IMR-90 (cell line): ENCODE measurements around the gene SIGLECL1. TPM values are rescaled to one million over a fixed set of nuclear protein-coding genes. Genes with fewer than 3 reads are reported as not detected.

ENCODE experiments used
- ATAC-seq: fragments of 200-7000 bp; cut with Tn5 transposase; 2 replicates; pipeline ENCODE4 v1.9.1; 2020; ENCODE audit warnings: low read depth, mild to moderate bottlenecking, moderate library complexity
- BruUV-seq: library from RNA; stranded (reverse); fragments of 400-500 nt; replicated peaks from 2 replicates; lab custom pipeline; 2021; lab: Mats Ljungman, UMichigan
- CTCF ChIA-PET: fragments of 300-600 bp; formaldehyde crosslinking; extraction: SDS; loops from one replicate; lab custom pipeline; 2021; ENCODE audit warnings: antibody characterized with exemption; lab: Yijun Ruan, JAX
- POLR2A ChIA-PET: fragments of 300-600 bp; sonication (Branson Sonifier 250); formaldehyde crosslinking; loops from one replicate; lab custom pipeline; 2022; ENCODE audit warnings: antibody characterized with exemption; ENCODE audit not compliant: unreplicated experiment; lab: Charles Lee
- DNase-seq: peaks from one replicate; pipeline ENCODE4 v3.0.0; 2013
- H2AFZ ChIP-seq: replicated peaks from 2 replicates; pipeline ENCODE3; 2013; ENCODE audit warnings: low read length, mild to moderate bottlenecking; ENCODE audit not compliant: poor library complexity
- H2AK5ac ChIP-seq: 2 replicates; pipeline ENCODE4 v1.6.1; 2013; ENCODE audit warnings: low read depth, low read length, inconsistent platforms
- H2AK9ac ChIP-seq: replicated peaks from 2 replicates; pipeline ENCODE3; 2013; ENCODE audit warnings: mild to moderate bottlenecking, low read depth, low read length, moderate library complexity; ENCODE audit not compliant: poor library complexity
- H2BK120ac ChIP-seq: 2 replicates; pipeline ENCODE4 v1.6.1; 2013; ENCODE audit warnings: low read depth, low read length, inconsistent platforms
- H2BK15ac ChIP-seq: 3 replicates; pipeline ENCODE4 v1.6.1; 2013; ENCODE audit warnings: low read depth, low read length, inconsistent platforms
- H2BK20ac ChIP-seq: 2 replicates; pipeline ENCODE4 v1.6.1; 2013; ENCODE audit warnings: low read depth, mild to moderate bottlenecking, inconsistent platforms, low read length, moderate library complexity
- H2BK5ac ChIP-seq: 2 replicates; pipeline ENCODE4 v1.6.1; 2013; ENCODE audit warnings: mild to moderate bottlenecking, low read depth, low read length, inconsistent platforms; ENCODE audit not compliant: poor library complexity, severe bottlenecking
- H3K14ac ChIP-seq: replicated peaks from 2 replicates; pipeline ENCODE4 v1.6.1; 2013; ENCODE audit warnings: low read depth, low read length, inconsistent platforms
- H3K18ac ChIP-seq: 2 replicates; pipeline ENCODE4 v1.6.1; 2013; ENCODE audit warnings: low read depth, low read length, control low read depth
- H3K23ac ChIP-seq: 2 replicates; pipeline ENCODE4 v1.6.1; 2013; ENCODE audit warnings: low read depth, low read length, inconsistent platforms
- H3K27ac ChIP-seq: 2 replicates; pipeline ENCODE4 v1.5.1; 2013; ENCODE audit warnings: mild to moderate bottlenecking, control low read depth, low read length; ENCODE audit not compliant: insufficient read depth
- H3K27me3 ChIP-seq: 2 replicates; pipeline ENCODE4 v1.6.1; 2013; ENCODE audit warnings: low read length; ENCODE audit not compliant: control insufficient read depth, insufficient read depth
- H3K36me3 ChIP-seq: 2 replicates; pipeline ENCODE4 v1.6.1; 2013; ENCODE audit warnings: low read length, mixed read lengths; ENCODE audit not compliant: control insufficient read depth, insufficient read depth
- H3K4ac ChIP-seq: 2 replicates; pipeline ENCODE4 v1.6.1; 2013; ENCODE audit warnings: low read depth, low read length, inconsistent platforms
- H3K4me1 ChIP-seq: 2 replicates; pipeline ENCODE4 v1.6.1; 2013; ENCODE audit warnings: low read length, mixed read lengths; ENCODE audit not compliant: control insufficient read depth, insufficient read depth
- H3K4me2 ChIP-seq: 2 replicates; pipeline ENCODE4 v1.6.1; 2013; ENCODE audit warnings: low read depth, mild to moderate bottlenecking, control low read depth, low read length, moderate library complexity
- H3K4me3 ChIP-seq: 2 replicates; pipeline ENCODE4 v1.5.1; 2013; ENCODE audit warnings: low read depth, mild to moderate bottlenecking, control low read depth, low read length, moderate library complexity; ENCODE audit not compliant: insufficient read depth
- H3K56ac ChIP-seq: 2 replicates; pipeline ENCODE4 v1.6.1; 2013; ENCODE audit warnings: low read length, inconsistent platforms; ENCODE audit not compliant: insufficient read depth; ENCODE audit errors: extremely low read depth
- H3K79me1 ChIP-seq, 2 experiments: 2 replicates each; pipeline ENCODE4 v1.6.1; 2013; ENCODE audit warnings: low read length in 2 of 2, inconsistent platforms in 1 of 2, low read depth in 1 of 2
- H3K9ac ChIP-seq: 2 replicates; pipeline ENCODE4 v1.6.1; 2013; ENCODE audit warnings: low read depth, low read length, control low read depth
- H3K9me1 ChIP-seq: 2 replicates; pipeline ENCODE4 v1.6.1; 2013; ENCODE audit warnings: low read length, inconsistent platforms; ENCODE audit not compliant: insufficient read depth
- H3K9me3 ChIP-seq: 2 replicates; pipeline ENCODE4 v1.6.1; 2013; ENCODE audit warnings: low read length; ENCODE audit not compliant: control insufficient read depth, insufficient read depth
- H4K20me1 ChIP-seq: 2 replicates; pipeline ENCODE4 v1.6.1; 2013; ENCODE audit warnings: low read length, inconsistent platforms; ENCODE audit not compliant: insufficient read depth
- H4K5ac ChIP-seq: 2 replicates; pipeline ENCODE4 v1.6.1; 2013; ENCODE audit warnings: mild to moderate bottlenecking, low read depth, low read length, control low read depth
- H4K8ac ChIP-seq, 2 experiments: 2 replicates each; pipeline ENCODE4 v1.6.1; 2013; ENCODE audit warnings: low read depth in 2 of 2, low read length in 2 of 2, control low read depth in 1 of 2, inconsistent platforms in 1 of 2
- H4K91ac ChIP-seq: 2 replicates; pipeline ENCODE4 v1.6.1; 2013; ENCODE audit warnings: low read depth, low read length, inconsistent platforms; ENCODE audit not compliant: insufficient read depth
- MXI1 ChIP-seq: IDR thresholded peaks from 2 replicates; pipeline ENCODE4 v1.6.1; 2012; ENCODE audit warnings: low read depth, mild to moderate bottlenecking, low read length, moderate library complexity, borderline replicate concordance
- WGBS, 2 experiments: methylation state at CpG; one replicate each; pipeline versions ENCODE4 v1.1.5 to v1.1.7; 2013; ENCODE audit warnings: missing lambda C conversion rate in 2 of 2; ENCODE audit not compliant: insufficient read length in 1 of 2; ENCODE audit errors: extremely low coverage in 2 of 2; 5-methylcytosine and 5-hydroxymethylcytosine counted together
- dilution Hi-C: fragments of 300-500 bp; cut with HindIII; formaldehyde crosslinking; loops from one replicate; pipeline ENCODE4 v1.14.3; 2018; ENCODE audit warnings: low sequenced_read_pairs; ENCODE audit not compliant: unreplicated experiment
- in situ Hi-C: fragments of 300-500 bp; cut with MboI; formaldehyde crosslinking; loops from 3 replicates; pipeline ENCODE4 v1.14.3; 2019; ENCODE audit warnings: low sequenced_read_pairs, inconsistent platforms, mixed read lengths
- intact Hi-C: fragments of 100-400 bp; cut with micrococcal nuclease; formaldehyde crosslinking; loops from 2 replicates; pipeline ENCODE4 v1.10.0; 2022
- polyA plus RNA-seq, 3 experiments: library from polyadenylated mRNA; depleted of rRNA; stranded (reverse); fragments of >200 nt; gene quantifications; 2 replicates each; pipeline ENCODE4 v1.2.3, GENCODE V29; 2012; ENCODE audit warnings: low replicate concordance in 1 of 3
- total RNA-seq: library from RNA; depleted of rRNA; stranded (reverse); fragments of >200 nt; gene quantifications from 2 replicates; pipeline ENCODE4 v1.2.3, GENCODE V29; 2012

SIGLECL1 gene
- total and polyA plus RNA-seq, 2 of the 4 experiments (the other 2 are of a cell fraction) = not detected

GRCh38 chr19:51301266-51301665 is 50.4 kb downstream of the SIGLECL1 start:
- H4K8ac ChIP-seq = no peak overlapping the region
- H3K9ac ChIP-seq = no peak overlapping the region
- H3K36me3 ChIP-seq = no peaks in the 10 kb centered on the region
- no peak overlapping the region for H3K56ac ChIP-seq
- no peak overlapping the region for H2AFZ ChIP-seq
- H2BK120ac ChIP-seq = no peak overlapping the region
- dilution Hi-C loops = no loop called here
- H2BK5ac ChIP-seq = no peak overlapping the region
- H2AK9ac ChIP-seq = no peak overlapping the region
- no peak overlapping the region for H3K4me3 ChIP-seq
- H4K91ac ChIP-seq = no peak overlapping the region
- ATAC-seq = no peak
- no peak overlapping the region for H3K23ac ChIP-seq
- H3K4me2 ChIP-seq = no peak overlapping the region
- H3K4ac ChIP-seq = no peak overlapping the region
- intact Hi-C loops = no loop called here
- whole genome bisulfite sequencing, 2 experiments = 38% methylated on average over 4 of the region's 7 CpGs; no CpG with 5 or more reads in 1 of the 2 experiments
- no peak overlapping the region for H3K14ac ChIP-seq
- H3K4me1 ChIP-seq = no peaks in the 10 kb centered on the region
- ChIA-PET POLR2A (no interaction called here), CTCF (no interaction called here)
- H3K27me3 ChIP-seq = no peaks in the 10 kb centered on the region
- H4K20me1 ChIP-seq = no peaks in the 10 kb centered on the region
- no peak overlapping the region for H2BK20ac ChIP-seq
- H3K27ac ChIP-seq = no peak overlapping the region
- H3K18ac ChIP-seq = no peak overlapping the region
- no peak for TF ChIP-seq MXI1
- H3K9me1 ChIP-seq = no peaks in the 10 kb centered on the region
- no peak for DNase-seq
- H2AK5ac ChIP-seq = no peak overlapping the region
- H2BK15ac ChIP-seq = no peak overlapping the region
- no peaks in the 10 kb centered on the region for H3K79me1 ChIP-seq
- in situ Hi-C loops = no loop called here
- H4K5ac ChIP-seq = no peak overlapping the region
- no TSS peak for BruUV-seq
- peaks cover 2% of the 10 kb centered on the region; the same call in 1 of the 2 replicates for H3K9me3 ChIP-seq
